K562 (cell line): ENCODE results near the gene NPIPA7. TPM values are rescaled to one million over a fixed set of nuclear protein-coding genes. Genes with fewer than 3 reads are reported as not detected.
"Not testable (repeated sequence)": the region's sequence is repeated elsewhere in the genome, so short reads cannot be mapped to it uniquely, and the experiment has no call there.

ENCODE experiments used
- ATAC-seq: fragments of 200-7000 bp; cut with Tn5 transposase; 3 replicates; pipeline ENCODE4 v1.9.1; 2020; ENCODE audit warnings: moderate library complexity
- BruUV-seq: library from RNA; stranded (reverse); fragments of 400-500 nt; replicated peaks from 2 replicates; lab custom pipeline; 2021; lab: Mats Ljungman, UMichigan
- CTCF ChIA-PET: fragments of 300-600 bp; formaldehyde crosslinking; extraction: SDS; loops from one replicate; lab custom pipeline; 2021; ENCODE audit warnings: low intra/inter-chr PET ratio; lab: Yijun Ruan, JAX
- POLR2A ChIA-PET: fragments of 300-600, 350-650 bp; sonication (Branson Sonifier 250); formaldehyde crosslinking; extraction: SDS; loops from one replicate; lab custom pipeline; 2021; ENCODE audit warnings: antibody characterized with exemption, inconsistent platforms; lab: Yijun Ruan, JAX
- DNase-seq, 4 experiments: peaks; one replicate each; pipeline versions ENCODE4 v3.0.0 to v3.0.0-alpha.2; 2011 to 2018; ENCODE audit warnings: low spot score in 3 of 4, mixed read lengths in 3 of 4; ENCODE audit errors: extremely low read depth in 1 of 4
- FAIRE-seq: peaks from 2 replicates; lab custom pipeline; 2011; peaks lifted over from hg19 to GRCh38; lab: Jason Lieb, UNC
- H2AFZ ChIP-seq: 2 replicates; pipeline ENCODE4 v1.6.0; 2011; ENCODE audit warnings: low read depth, low read length, control low read depth, inconsistent platforms
- H3K27ac ChIP-seq: fragments of 200-600 bp; 3 replicates; pipeline ENCODE4 v1.8.0; 2011; ENCODE audit warnings: low read depth, mild to moderate bottlenecking, control low read depth, inconsistent platforms, low read length, moderate library complexity, mixed read lengths; ENCODE audit errors: extremely low read depth
- H3K27me3 ChIP-seq, 2 experiments: fragments of 300-600 bp in 1 of 2; 2 replicates in 1 of 2; 3 replicates in 1 of 2; pipeline versions ENCODE4 v1.6.0 to v1.8.0; 2011; ENCODE audit warnings: inconsistent platforms in 2 of 2, low read length in 2 of 2, mild to moderate bottlenecking in 1 of 2, mixed read lengths in 1 of 2, moderate library complexity in 1 of 2; ENCODE audit not compliant: control insufficient read depth in 2 of 2, insufficient read depth in 2 of 2
- H3K36me3 ChIP-seq: fragments of 300-600 bp; 3 replicates; pipeline ENCODE4 v1.8.0; 2011; ENCODE audit warnings: mild to moderate bottlenecking, low read length, inconsistent platforms; ENCODE audit not compliant: control insufficient read depth, insufficient read depth
- H3K4me1 ChIP-seq, 2 experiments: fragments of 200-600 bp in 1 of 2; replicated peaks in 1 of 2; 2 replicates in 1 of 2; 3 replicates in 1 of 2; pipeline versions ENCODE4 v1.5.1 to v1.8.0; 2011; ENCODE audit warnings: inconsistent platforms in 2 of 2, low read length in 2 of 2, mild to moderate bottlenecking in 1 of 2, mixed read lengths in 1 of 2, moderate library complexity in 1 of 2; ENCODE audit not compliant: control insufficient read depth in 2 of 2, insufficient read depth in 2 of 2
- H3K4me2 ChIP-seq: 2 replicates; pipeline ENCODE4 v1.6.1; 2011; ENCODE audit warnings: low read length, control low read depth, inconsistent platforms, mixed read lengths; ENCODE audit not compliant: insufficient read depth
- H3K4me3 ChIP-seq: fragments of 200-600 bp; sonication (generic), shearing (Covaris generic); 2 replicates; pipeline ENCODE4 v1.5.1; 2016; ENCODE audit warnings: control low read depth, inconsistent platforms
- H3K79me2 ChIP-seq: fragments of 200-600 bp; 3 replicates; pipeline ENCODE4 v1.8.0; 2011; ENCODE audit warnings: low read length, inconsistent platforms; ENCODE audit not compliant: control insufficient read depth, insufficient read depth
- H3K9ac ChIP-seq, 2 experiments: 2 replicates each; pipeline versions ENCODE4 v1.6.0 to v1.6.1; 2011; ENCODE audit warnings: low read depth in 2 of 2, low read length in 2 of 2, control low read depth in 1 of 2, inconsistent platforms in 1 of 2, mild to moderate bottlenecking in 1 of 2, mixed read lengths in 1 of 2; ENCODE audit not compliant: insufficient read depth in 1 of 2
- H3K9me1 ChIP-seq: one replicate; pipeline ENCODE4 v1.6.0; 2011; ENCODE audit warnings: inconsistent platforms, mild to moderate bottlenecking, low read length, moderate library complexity; ENCODE audit not compliant: control insufficient read depth, insufficient read depth
- H3K9me3 ChIP-seq: replicated peaks from 2 replicates; pipeline ENCODE4 v1.5.1; 2011; ENCODE audit warnings: low read depth, low read length, inconsistent platforms; ENCODE audit not compliant: control insufficient read depth, insufficient read depth
- H4K20me1 ChIP-seq: replicated peaks from 2 replicates; pipeline ENCODE4 v1.6.1; 2011; ENCODE audit warnings: low read length, inconsistent platforms, mixed read lengths; ENCODE audit not compliant: control insufficient read depth, insufficient read depth
- WGBS: fragments of 100-300 bp; shearing (Covaris generic); methylation state at CpG from one replicate; pipeline ENCODE4 v1.1.6; 2016; ENCODE audit warnings: low coverage, mixed read lengths; ENCODE audit not compliant: insufficient coverage; ENCODE audit errors: missing lambda C conversion rate; 5-methylcytosine and 5-hydroxymethylcytosine counted together
- in situ Hi-C: fragments of 300-500 bp; cut with MboI; formaldehyde crosslinking; loops from 4 replicates; pipeline ENCODE4 v1.15.0; 2018; ENCODE audit warnings: inconsistent platforms, mixed read lengths
- intact Hi-C: fragments of 100-400 bp; cut with micrococcal nuclease; formaldehyde crosslinking; loops from 2 replicates; pipeline ENCODE4 v1.14.2; 2022
- polyA plus RNA-seq, 8 experiments: library from polyadenylated mRNA; depleted of rRNA in 4 of 8; stranded (reverse) in 5 of 8; unstranded in 3 of 8; fragments of >200 nt; fragmentation: Nextera tagmentation in 2 of 8; fragmentation: Illumina TruSeq in 1 of 8; extraction: Ambion mirVana in 2 of 8; extraction: Trizol in 1 of 8; gene quantifications; 2 replicates each; pipeline versions ENCODE4 v1.2.1 to v1.2.3, GENCODE V29; 2011 to 2014; ENCODE audit warnings: inconsistent platforms in 1 of 8, missing spikeins in 1 of 8
- total RNA-seq, 7 experiments: library from RNA; depleted of rRNA in 6 of 7; stranded (reverse); fragments of >200 nt in 6 of 7; fragmentation: Illumina TruSeq in 2 of 7; extraction: Trizol in 2 of 7; gene quantifications; 2 replicates each; pipeline versions ENCODE4 v1.2.1 to v1.2.3, GENCODE V29; 2011 to 2021; ENCODE audit warnings: low replicate concordance in 1 of 7

NPIPA7 gene
- total and polyA plus RNA-seq, 9 of the 15 experiments (the other 6 are each of a cell fraction or from before 2014, with no cell fraction given): 0.86 to 19.0 (median 5.4) TPM

GRCh38 chr16:16408430-16408829 lies 29.5 kb downstream of the NPIPA7 start:
- CTCF ChIA-PET, H3K27me3 ChIP-seq, H3K9ac ChIP-seq, ATAC-seq, H3K79me2 ChIP-seq, H4K20me1 ChIP-seq, POLR2A ChIA-PET, H2AFZ ChIP-seq, in situ Hi-C loops, H3K27ac ChIP-seq, BruUV-seq, intact Hi-C loops, H3K4me3 ChIP-seq, H3K9me3 ChIP-seq, H3K36me3 ChIP-seq, FAIRE-seq, H3K4me1 ChIP-seq, H3K4me2 ChIP-seq, H3K9me1 ChIP-seq, DNase-seq: not testable (repeated sequence)
- WGBS: no CpG with 5 or more reads among the region's 6 CpGs

GRCh38 chr16:16413773-16414172 lies 34.8 kb downstream of the NPIPA7 start:
- POLR2A ChIA-PET, H3K27me3 ChIP-seq, intact Hi-C loops, BruUV-seq, H3K9me3 ChIP-seq, H3K4me2 ChIP-seq, in situ Hi-C loops, H3K9ac ChIP-seq, H2AFZ ChIP-seq, H3K4me3 ChIP-seq, H3K36me3 ChIP-seq, ATAC-seq, H3K4me1 ChIP-seq, CTCF ChIA-PET, H3K79me2 ChIP-seq, H3K27ac ChIP-seq, FAIRE-seq, H3K9me1 ChIP-seq, DNase-seq, H4K20me1 ChIP-seq: not testable (repeated sequence)
- WGBS: no CpG with 5 or more reads among the region's 1 CpG

GRCh38 chr16:16417071-16417470 lies 38.1 kb downstream of the NPIPA7 start:
- BruUV-seq, DNase-seq, H3K4me3 ChIP-seq, H3K9ac ChIP-seq, FAIRE-seq, H4K20me1 ChIP-seq, H3K27me3 ChIP-seq, intact Hi-C loops, in situ Hi-C loops, H3K4me2 ChIP-seq, ATAC-seq, H3K9me1 ChIP-seq, H3K9me3 ChIP-seq, H2AFZ ChIP-seq, H3K27ac ChIP-seq, CTCF ChIA-PET, H3K79me2 ChIP-seq, H3K4me1 ChIP-seq, H3K36me3 ChIP-seq, POLR2A ChIA-PET: not testable (repeated sequence)
- WGBS: no CpG with 5 or more reads among the region's 5 CpGs

GRCh38 chr16:16417914-16418544 lies 39.1 kb downstream of the NPIPA7 start:
- H3K9me3 ChIP-seq, intact Hi-C loops: not testable (repeated sequence)
- WGBS: no CpG with 5 or more reads among the region's 5 CpGs

More at GRCh38 chr16:16417914-16418544, 39.1 kb downstream of the NPIPA7 start:
- POLR2A ChIA-PET, DNase-seq, H3K9ac ChIP-seq, FAIRE-seq, H3K4me2 ChIP-seq, CTCF ChIA-PET, H3K36me3 ChIP-seq, H3K4me1 ChIP-seq, BruUV-seq, H4K20me1 ChIP-seq, H3K79me2 ChIP-seq, in situ Hi-C loops, H3K27ac ChIP-seq, H3K9me1 ChIP-seq, H2AFZ ChIP-seq, H3K4me3 ChIP-seq, H3K27me3 ChIP-seq: not testable (repeated sequence)
- ATAC-seq: peak; percentile 42; the same call in 2 of the 3 replicates
